ENCODE measurements around the gene PHYHD1.
A peak's percentile ranks its signal among the peaks of the same experiment; 100 is the strongest.
"Not testable (repeated sequence)": the region's sequence is repeated elsewhere in the genome, so short reads cannot be mapped to it uniquely, and the experiment has no call there.

PHYHD1 gene

DNA sequence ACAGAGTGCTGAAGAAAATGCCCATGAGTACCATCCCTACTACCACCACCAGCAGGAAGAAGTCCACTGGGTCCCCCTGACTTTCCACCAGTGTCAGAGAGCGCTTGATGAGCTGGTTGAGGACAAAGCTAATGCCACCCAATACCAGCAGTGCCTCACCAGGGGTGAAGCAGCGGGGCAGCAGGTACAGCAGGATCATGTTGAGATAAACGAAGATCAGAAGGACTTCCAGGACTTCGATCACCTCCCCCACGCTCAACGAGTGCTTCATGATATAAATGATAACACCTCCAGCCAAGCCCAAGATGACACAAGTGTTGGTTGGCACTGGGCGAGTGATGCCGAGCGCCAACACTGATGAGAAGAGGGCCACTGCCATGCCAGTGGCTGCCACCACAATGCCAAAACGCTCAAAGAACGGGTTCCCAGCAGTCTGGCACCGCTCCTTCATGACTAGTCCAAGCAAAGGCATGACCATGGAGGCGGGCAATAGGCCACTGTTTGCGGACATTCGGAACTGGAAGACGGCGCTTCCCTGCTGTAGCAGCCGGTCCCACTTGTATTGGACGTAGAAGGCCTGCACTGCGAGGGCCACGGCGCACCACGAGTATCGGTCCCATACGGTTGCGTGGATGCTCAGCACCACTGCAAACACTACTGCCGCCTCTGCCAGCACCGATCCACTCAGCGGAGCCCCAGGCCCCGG lies 25.9 kb downstream of the PHYHD1 start:
- Histone ChIP-seq H3K27me3 (replicated peaks; ENCODE audit: insufficient read depth, low read length) (no peaks in the 10 kb centered on the region), H3K79me2 (ENCODE audit: low read length) (peaks cover 48% of the 10 kb centered on the region), H3K4me1 (ENCODE audit: low read length) (peaks cover 10% of the 10 kb centered on the region), H3K4me2 (ENCODE audit: low read depth, low read length) (peak overlapping the region; percentile 99), H2AFZ (ENCODE audit: low read length) (peak overlapping the region; percentile 86), H3K9me2 (replicated peaks; ENCODE audit: insufficient read depth, low read length) (no peaks in the 10 kb centered on the region), H3K36me3 (replicated peaks; ENCODE audit: insufficient read depth, low read length) (no peaks in the 10 kb centered on the region), H3K4me3 (ENCODE audit: low read length) (peak overlapping the region; percentile 87), H4K20me1 (ENCODE audit: insufficient read depth, low read length) (no peaks in the 10 kb centered on the region), H3K27ac (ENCODE audit: low read length) (no peak overlapping the region; the same call in 1 of the 2 replicates), H3K9ac (ENCODE audit: low read length) (peak overlapping the region; percentile 89), H3F3A (ENCODE audit: insufficient read depth, low read length) (no peaks in the 10 kb centered on the region), H3K9me3 (replicated peaks; ENCODE audit: insufficient read depth, low read length) (no peaks in the 10 kb centered on the region)
- DNase-seq = peak; percentile 19
- TF ChIP-seq EZH2phosphoT487 (IDR thresholded peaks at IDR 0.05; ENCODE audit: low read length) = no peak
- TF ChIP-seq EZH2 (optimal IDR thresholded peaks at IDR 0.05; ENCODE audit: low read depth, low read length) = no peak
- TF ChIP-seq CTCF (IDR thresholded peaks at IDR 0.05; ENCODE audit: low read length) = no peak

DNA sequence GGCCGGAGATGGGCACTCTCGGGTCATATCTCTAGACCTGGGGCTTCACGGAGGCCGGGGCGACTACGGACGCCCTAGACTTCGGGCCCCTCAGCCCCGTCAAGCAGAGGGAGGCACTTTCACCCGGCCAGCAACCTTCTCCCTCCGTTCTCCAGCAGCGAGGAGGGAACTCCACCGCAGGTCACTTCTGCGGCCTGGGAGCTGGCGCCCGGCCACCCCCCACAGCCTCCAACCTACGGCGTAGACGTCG lies 26.4 kb downstream of the PHYHD1 start:
- Histone ChIP-seq H3F3A (ENCODE audit: insufficient read depth, low read length) (no peaks in the 10 kb centered on the region), H3K4me3 (ENCODE audit: low read length) (peak overlapping the region; percentile 87), H3K9ac (ENCODE audit: low read length) (peak overlapping the region; percentile 89), H3K27ac (ENCODE audit: low read length) (no peak overlapping the region; the same call in 1 of the 2 replicates), H3K4me1 (ENCODE audit: low read length) (peaks cover 10% of the 10 kb centered on the region), H2AFZ (ENCODE audit: low read length) (peak overlapping the region; percentile 86), H3K36me3 (replicated peaks; ENCODE audit: insufficient read depth, low read length) (no peaks in the 10 kb centered on the region), H3K27me3 (replicated peaks; ENCODE audit: insufficient read depth, low read length) (no peaks in the 10 kb centered on the region), H3K79me2 (ENCODE audit: low read length) (peaks cover 48% of the 10 kb centered on the region), H3K4me2 (ENCODE audit: low read depth, low read length) (peak overlapping the region; percentile 99), H3K9me3 (replicated peaks; ENCODE audit: insufficient read depth, low read length) (no peaks in the 10 kb centered on the region), H3K9me2 (replicated peaks; ENCODE audit: insufficient read depth, low read length) (no peaks in the 10 kb centered on the region), H4K20me1 (ENCODE audit: insufficient read depth, low read length) (no peaks in the 10 kb centered on the region)
- no peak for DNase-seq
- TF ChIP-seq EZH2phosphoT487 (IDR thresholded peaks at IDR 0.05; ENCODE audit: low read length) (no peak), EZH2 (optimal IDR thresholded peaks at IDR 0.05; ENCODE audit: low read depth, low read length) (no peak), CTCF (IDR thresholded peaks at IDR 0.05; ENCODE audit: low read length) (no peak)

DNA sequence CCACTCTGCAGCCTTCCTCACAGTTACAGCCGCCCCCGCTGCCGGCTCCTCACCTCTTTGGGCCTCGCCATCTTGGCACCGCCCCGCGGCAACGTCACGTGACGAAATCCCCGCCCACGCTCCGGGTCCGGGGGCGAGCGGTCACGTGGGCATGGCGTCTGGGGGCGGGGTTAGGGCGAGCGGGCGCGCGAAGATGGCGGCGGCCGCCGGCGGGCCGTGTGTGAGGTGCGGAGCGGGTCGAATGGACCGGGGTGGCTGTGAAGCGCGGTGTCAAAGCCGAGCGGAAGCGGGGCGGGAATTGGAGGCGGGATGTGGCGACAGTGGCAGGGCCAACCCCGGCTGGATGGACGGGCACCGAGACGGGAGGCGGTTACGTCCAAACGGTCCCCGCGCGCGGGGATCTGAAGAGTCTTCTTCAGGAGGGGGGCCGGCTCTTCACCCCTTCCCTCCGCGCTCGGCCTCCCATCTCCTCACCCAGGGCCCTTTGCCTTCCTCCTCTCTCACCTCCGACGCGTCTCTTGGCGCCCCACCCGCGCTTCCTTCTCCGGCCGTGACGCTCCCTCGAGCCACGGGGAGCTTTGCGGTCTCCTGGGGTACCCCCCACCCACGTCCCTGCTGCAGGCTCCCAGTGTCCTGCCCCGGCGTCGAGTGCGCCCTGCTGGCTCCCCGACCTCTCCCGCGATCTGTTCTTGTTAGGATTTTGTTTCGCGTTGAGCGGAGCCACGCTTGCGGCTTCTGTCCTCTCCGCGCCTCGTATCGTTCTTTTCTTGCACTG lies 26.9 kb downstream of the PHYHD1 start, which contains the start of the genes DOLK and NUP188:
TSS of gene DOLK (minus strand) at position 77 of the 775 bp plus-strand sequence. CDS start 300 bp downstream, outside the sequence.
TSS of gene NUP188 (plus strand) at position 173 of the 775 bp plus-strand sequence. CDS start at position 194, 21 bp downstream.
- peak; percentile 94 for DNase-seq
- no peak for TF ChIP-seq EZH2 (optimal IDR thresholded peaks at IDR 0.05; ENCODE audit: low read depth, low read length)
- no peak for TF ChIP-seq CTCF (IDR thresholded peaks at IDR 0.05; ENCODE audit: low read length)
- no peak for TF ChIP-seq EZH2phosphoT487 (IDR thresholded peaks at IDR 0.05; ENCODE audit: low read length)

GRCh38 chr9:128961403-128961802 lies 40.6 kb downstream of the PHYHD1 start:
- H3K4me2 ChIP-seq (ENCODE audit: low read depth, low read length) = not testable (repeated sequence)
- H3K36me3 ChIP-seq (replicated peaks; ENCODE audit: insufficient read depth, low read length) = peaks cover 10% of the 10 kb centered on the region; the same call in 1 of the 2 replicates

More for the DNA sequence above, 26.9 kb downstream of the PHYHD1 start, which contains the start of the genes DOLK and NUP188:
- H3F3A ChIP-seq (ENCODE audit: insufficient read depth, low read length) = no peaks in the 10 kb centered on the region
- H2AFZ ChIP-seq (ENCODE audit: low read length) = peak within 1 kb of the TSS; percentile 86
- H3K4me1 ChIP-seq (ENCODE audit: low read length) = peaks cover 10% of the 10 kb centered on the region
- peaks cover 48% of the 10 kb centered on the region for H3K79me2 ChIP-seq (ENCODE audit: low read length)
- H3K9me2 ChIP-seq (replicated peaks; ENCODE audit: insufficient read depth, low read length) = no peaks in the 10 kb centered on the region
- H3K27ac ChIP-seq (ENCODE audit: low read length) = peak within 1 kb of the TSS; percentile 56; the same call in 1 of the 2 replicates
- no peaks in the 10 kb centered on the region for H4K20me1 ChIP-seq (ENCODE audit: insufficient read depth, low read length)
- H3K36me3 ChIP-seq (replicated peaks; ENCODE audit: insufficient read depth, low read length) = no peaks in the 10 kb centered on the region
- H3K27me3 ChIP-seq (replicated peaks; ENCODE audit: insufficient read depth, low read length) = no peaks in the 10 kb centered on the region
- H3K4me2 ChIP-seq (ENCODE audit: low read depth, low read length) = peak within 1 kb of the TSS; percentile 99
- H3K4me3 ChIP-seq (ENCODE audit: low read length) = peak within 1 kb of the TSS; percentile 87
- H3K9me3 ChIP-seq (replicated peaks; ENCODE audit: insufficient read depth, low read length) = no peaks in the 10 kb centered on the region
- peak within 1 kb of the TSS; percentile 89 for H3K9ac ChIP-seq (ENCODE audit: low read length)

More at GRCh38 chr9:128961403-128961802, 40.6 kb downstream of the PHYHD1 start:
- not testable (repeated sequence) for H3K27ac ChIP-seq (ENCODE audit: low read length); DNase-seq; H3K79me2 ChIP-seq (ENCODE audit: low read length); H3K4me1 ChIP-seq (ENCODE audit: low read length); H3F3A ChIP-seq (ENCODE audit: insufficient read depth, low read length); H3K9me3 ChIP-seq (replicated peaks; ENCODE audit: insufficient read depth, low read length); H3K4me3 ChIP-seq (ENCODE audit: low read length); H4K20me1 ChIP-seq (ENCODE audit: insufficient read depth, low read length); H3K9me2 ChIP-seq (replicated peaks; ENCODE audit: insufficient read depth, low read length); H3K27me3 ChIP-seq (replicated peaks; ENCODE audit: insufficient read depth, low read length); H2AFZ ChIP-seq (ENCODE audit: low read length); H3K9ac ChIP-seq (ENCODE audit: low read length)
